ENCODE results near the gene NOP56. TPM values are rescaled to one million over a fixed set of nuclear protein-coding genes. Genes with fewer than 3 reads are reported as not detected.
"Not testable (repeated sequence)": the region's sequence is repeated elsewhere in the genome, so short reads cannot be mapped to it uniquely, and the experiment has no call there.

NOP56 gene
- total RNA-seq, 1 donor from 2014 or later: 32.1 TPM

DNA sequence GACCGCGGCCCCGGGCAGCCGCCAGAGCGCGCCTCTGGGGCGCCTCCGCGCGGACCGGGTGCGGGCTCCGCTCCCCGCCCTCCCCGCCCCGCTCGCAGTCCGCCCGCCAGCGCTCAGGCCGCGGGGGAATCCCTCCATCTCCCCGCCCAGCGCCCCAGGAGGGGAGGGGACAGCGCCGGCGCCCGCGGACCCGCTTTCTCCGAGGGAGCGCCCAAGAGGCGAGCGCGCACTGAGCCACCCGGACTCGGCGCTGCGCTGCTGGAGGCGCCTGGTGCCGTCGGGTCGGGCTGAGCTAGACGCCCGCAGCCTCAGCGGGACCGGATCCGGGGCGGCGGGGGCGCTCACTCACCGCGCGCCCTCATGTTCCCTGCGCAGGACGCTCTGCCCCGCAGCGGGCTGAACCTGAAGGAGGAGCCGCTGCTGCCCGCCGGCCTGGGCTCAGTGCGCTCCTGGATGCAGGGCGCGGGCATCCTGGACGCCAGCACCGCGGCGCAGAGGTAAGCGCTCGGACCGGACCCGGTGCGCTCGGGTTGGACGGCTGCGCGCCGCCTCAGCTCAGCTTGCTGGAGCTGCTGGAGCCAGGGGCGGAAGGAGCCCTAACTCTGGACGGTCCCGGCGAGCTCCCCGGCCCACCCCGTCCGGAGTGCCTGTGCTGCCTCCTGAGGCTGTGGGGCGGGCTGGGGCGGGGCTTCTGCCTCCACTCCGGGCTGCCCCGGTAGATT, 41.0 kb downstream of the NOP56 start:
- peak in 1 of 2 donors; percentile 70 for DNase-seq (ENCODE audit: low spot score in 2 of 2)

DNA sequence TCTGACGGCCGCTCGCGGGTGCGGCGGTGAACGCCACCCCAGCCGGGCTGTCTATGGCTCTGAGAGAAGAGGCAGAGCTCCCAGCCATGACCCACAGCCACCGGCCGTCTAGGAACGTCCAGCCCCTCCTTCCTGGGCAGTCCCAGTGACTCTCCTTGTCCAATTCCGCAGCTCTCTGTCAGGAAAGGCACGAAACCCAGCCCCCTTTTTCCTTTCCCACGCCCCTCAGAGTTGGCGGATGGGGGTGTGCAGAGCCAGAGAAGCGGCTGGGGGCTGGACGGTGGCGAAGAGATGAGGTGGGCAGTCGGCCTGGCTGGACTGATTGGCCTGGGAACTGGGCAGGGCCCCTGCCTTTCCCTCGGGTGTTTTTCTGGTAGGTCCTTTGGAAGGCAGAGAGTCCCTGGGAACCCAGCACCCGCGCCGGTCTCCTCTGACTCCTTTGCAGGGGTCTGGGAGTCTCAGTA, 41.6 kb downstream of the NOP56 start:
- H3K27ac ChIP-seq: no peak overlapping the region
- no peaks in the 10 kb centered on the region for H3K36me3 ChIP-seq
- H3K4me1 ChIP-seq: peaks cover 2 to 7% of the 10 kb centered on the region in 2 donors
- no peaks in the 10 kb centered on the region for H3K9me3 ChIP-seq
- DNase-seq (ENCODE audit: low spot score in 2 of 2): peak in 1 of 2 donors; percentile 59
- TF ChIP-seq, protein P1, sequence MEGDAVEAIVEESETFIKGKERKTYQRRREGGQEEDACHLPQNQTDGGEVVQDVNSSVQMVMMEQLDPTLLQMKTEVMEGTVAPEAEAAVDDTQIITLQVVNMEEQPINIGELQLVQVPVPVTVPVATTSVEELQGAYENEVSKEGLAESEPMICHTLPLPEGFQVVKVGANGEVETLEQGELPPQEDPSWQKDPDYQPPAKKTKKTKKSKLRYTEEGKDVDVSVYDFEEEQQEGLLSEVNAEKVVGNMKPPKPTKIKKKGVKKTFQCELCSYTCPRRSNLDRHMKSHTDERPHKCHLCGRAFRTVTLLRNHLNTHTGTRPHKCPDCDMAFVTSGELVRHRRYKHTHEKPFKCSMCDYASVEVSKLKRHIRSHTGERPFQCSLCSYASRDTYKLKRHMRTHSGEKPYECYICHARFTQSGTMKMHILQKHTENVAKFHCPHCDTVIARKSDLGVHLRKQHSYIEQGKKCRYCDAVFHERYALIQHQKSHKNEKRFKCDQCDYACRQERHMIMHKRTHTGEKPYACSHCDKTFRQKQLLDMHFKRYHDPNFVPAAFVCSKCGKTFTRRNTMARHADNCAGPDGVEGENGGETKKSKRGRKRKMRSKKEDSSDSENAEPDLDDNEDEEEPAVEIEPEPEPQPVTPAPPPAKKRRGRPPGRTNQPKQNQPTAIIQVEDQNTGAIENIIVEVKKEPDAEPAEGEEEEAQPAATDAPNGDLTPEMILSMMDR (IDR thresholded peaks at IDR 0.05): no peak
- H3K27me3 ChIP-seq: peaks cover 6% of the 10 kb centered on the region
- intact Hi-C loops (cut with DNase I): loop anchor here (5.0 to 10.0 kb wide), 3 partner anchors 58 to 181 kb away; partner anchors contain the start of gene PTPRA
- H3K4me3 ChIP-seq: peak overlapping the region; percentile 65 to 92

More for the DNA sequence above, 41.0 kb downstream of the NOP56 start:
- Histone ChIP-seq H3K36me3 (no peaks in the 10 kb centered on the region), H3K27ac (peak overlapping the region; percentile 2 to 73), H3K4me3 (peak overlapping the region; percentile 65 to 92), H3K27me3 (peaks cover 6% of the 10 kb centered on the region), H3K9me3 (no peaks in the 10 kb centered on the region), H3K4me1 (peaks cover 2 to 7% of the 10 kb centered on the region in 2 donors)
- intact Hi-C loops (cut with DNase I): loop anchor here (1.0 to 10.0 kb wide), 6 partner anchors 29 to 181 kb away; partner anchors contain the start of genes IDH3B, NOP56, PCED1A and PTPRA
- TF ChIP-seq, protein P1 (IDR thresholded peaks at IDR 0.05): peak in 1 of 3 experiments; percentile 6

DNA sequence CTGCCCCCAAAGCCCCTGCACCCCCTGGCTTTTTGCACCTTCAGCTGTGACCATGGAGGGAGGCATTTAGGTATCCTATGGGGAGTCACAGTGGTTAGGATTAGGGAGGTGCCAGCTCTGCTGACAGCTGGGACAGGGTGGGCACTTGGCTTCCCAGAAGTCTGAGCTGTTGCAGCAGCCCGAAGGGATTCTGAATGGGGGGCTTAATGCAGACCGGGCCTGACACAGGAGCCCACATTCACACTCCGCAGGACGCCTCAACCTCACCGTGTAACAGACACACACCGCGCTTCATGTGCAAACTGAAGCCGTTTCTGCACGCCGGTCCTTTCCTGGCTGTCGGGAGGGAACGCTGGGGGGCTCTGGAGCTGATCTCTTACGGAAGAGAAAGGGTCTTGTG, 42.1 kb downstream of the NOP56 start:
- Histone ChIP-seq H3K9me3 (no peaks in the 10 kb centered on the region), H3K27me3 (peaks cover 6% of the 10 kb centered on the region), H3K4me3 (no peak overlapping the region), H3K27ac (no peak overlapping the region), H3K36me3 (no peaks in the 10 kb centered on the region), H3K4me1 (peaks cover 2 to 7% of the 10 kb centered on the region in 2 donors)
- intact Hi-C loops (cut with DNase I): loop anchor here (5.0 to 10.0 kb wide), 3 partner anchors 58 to 180 kb away; partner anchors contain the start of gene PTPRA
- TF ChIP-seq, protein P1 (IDR thresholded peaks at IDR 0.05): no peak
- peak in 1 of 2 donors; percentile 60 for DNase-seq (ENCODE audit: low spot score in 2 of 2)

DNA sequence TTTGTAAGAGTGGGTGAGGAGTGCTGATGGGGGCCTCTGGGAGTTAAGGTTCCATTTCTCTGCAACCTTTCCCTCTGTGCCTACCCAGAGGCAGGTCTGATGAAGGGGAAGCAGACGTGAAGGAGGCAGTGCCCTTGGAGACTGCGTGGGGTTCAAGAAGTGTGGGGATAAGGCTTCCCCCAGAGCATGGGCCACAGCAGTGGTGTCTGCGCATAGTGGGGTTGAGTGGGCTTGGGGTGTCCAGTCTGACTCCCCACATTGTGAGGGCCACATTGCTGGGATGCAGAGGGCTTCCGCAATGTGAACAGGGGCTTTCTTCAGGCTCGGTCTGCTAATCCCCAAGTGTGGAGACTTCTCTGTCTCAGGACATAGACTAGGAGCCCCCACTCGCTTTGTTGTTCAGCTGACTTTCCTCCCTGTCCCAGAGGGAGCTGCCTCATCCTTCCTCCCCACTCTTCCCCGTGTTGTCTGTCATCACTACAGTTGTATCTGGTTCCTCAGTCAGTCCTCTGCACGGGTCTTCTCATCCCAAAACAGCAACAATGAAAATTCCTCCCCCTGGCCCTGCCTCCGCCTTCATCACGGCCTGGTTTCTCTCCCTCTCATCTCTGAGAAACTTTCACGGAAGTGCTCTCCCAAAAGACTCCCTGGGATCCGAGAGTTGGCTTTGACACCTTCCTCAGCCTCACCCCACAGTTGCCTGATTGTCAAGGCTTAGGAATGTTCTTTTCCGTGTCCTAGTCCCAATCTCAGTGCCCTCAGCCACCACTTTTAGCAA, 43.0 kb downstream of the NOP56 start:
- DNase-seq (ENCODE audit: low spot score in 2 of 2): peak in 1 of 2 donors; percentile 53

DNA sequence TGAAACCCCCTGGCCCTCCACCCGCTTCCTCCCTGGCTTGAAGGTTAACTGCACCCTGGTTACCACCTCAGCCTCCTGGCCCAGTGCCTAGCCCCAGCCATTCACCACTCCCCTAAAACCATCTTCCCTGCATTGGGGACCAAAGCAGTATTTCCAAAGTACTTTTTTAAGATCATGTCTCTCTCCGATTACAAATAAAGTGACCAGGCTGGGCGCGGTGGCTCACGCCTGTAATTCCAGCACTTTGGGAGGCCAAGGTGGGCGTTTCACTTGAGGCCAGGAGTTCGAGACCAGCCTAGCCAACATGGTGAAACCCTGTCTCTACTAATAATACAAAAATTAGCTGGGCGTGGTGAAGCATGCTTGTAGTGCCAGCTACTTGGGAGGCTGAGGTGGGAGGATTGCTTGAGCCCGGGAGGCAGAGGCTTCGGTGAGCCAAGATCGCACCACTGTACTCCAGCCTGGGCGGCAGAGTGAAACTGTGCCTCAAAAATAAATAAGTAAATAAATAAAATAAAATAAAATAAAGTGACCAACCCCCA, 43.6 kb downstream of the NOP56 start:
- H3K27ac ChIP-seq, H3K36me3 ChIP-seq, H3K9me3 ChIP-seq, H3K4me3 ChIP-seq, H3K27me3 ChIP-seq, H3K4me1 ChIP-seq: not testable (repeated sequence)
- peak in 1 of 2 donors; percentile 33 for DNase-seq (ENCODE audit: low spot score in 2 of 2)
- intact Hi-C loops (cut with DNase I): loop anchor here (10.0 kb wide), 1 partner anchor 179 kb away; the partner anchor contains the start of gene PTPRA

More for the DNA sequence above, 43.0 kb downstream of the NOP56 start:
- no peaks in the 10 kb centered on the region for H3K9me3 ChIP-seq
- no peak overlapping the region for H3K27ac ChIP-seq
- no peaks in the 10 kb centered on the region for H3K36me3 ChIP-seq
- intact Hi-C loops (cut with DNase I): loop anchor here (10.0 kb wide), 1 partner anchor 179 kb away; the partner anchor contains the start of gene PTPRA
- TF ChIP-seq, protein P1 (IDR thresholded peaks at IDR 0.05): no peak
- peaks cover 6% of the 10 kb centered on the region for H3K27me3 ChIP-seq
- H3K4me1 ChIP-seq: peaks cover 2 to 7% of the 10 kb centered on the region in 2 donors
- H3K4me3 ChIP-seq: no peak overlapping the region

Measured in ascending aorta (tissue), 2 donors.